ENCODE results near the gene C4B. TPM values are rescaled to one million over a fixed set of nuclear protein-coding genes. Genes with fewer than 3 reads are reported as not detected.
A peak's percentile ranks its signal among the peaks of the same experiment; 100 is the strongest.

C4B gene
- total RNA-seq, 6 experiments from 2014 or later, result 1.5 to 2.5 (median 2.0) TPM

GRCh38 chr6:32069878-32070515 lies 55.4 kb downstream of the C4B start:
- TF ChIP-seq CTCF (IDR thresholded peaks at IDR 0.05), result no peak
- H3K9me3 Mint-ChIP-seq, result no peaks in the 10 kb centered on the region
- no peaks in the 10 kb centered on the region for H3K36me3 Mint-ChIP-seq (ENCODE audit: low read depth)
- DNase-seq, result no peak
- H3K27me3 Mint-ChIP-seq (ENCODE audit: insufficient read depth), result peaks cover 14% of the 10 kb centered on the region
- no peak overlapping the region for H3K27ac Mint-ChIP-seq
- no peak overlapping the region for H3K4me3 Mint-ChIP-seq
- peaks cover 3% of the 10 kb centered on the region for H3K4me1 Mint-ChIP-seq (ENCODE audit: low read depth)

- TF ChIP-seq CTCF (IDR thresholded peaks at IDR 0.05), result no peak
- Mint-ChIP-seq H3K27me3 (ENCODE audit: insufficient read depth) (peaks cover 14% of the 10 kb centered on the region), H3K9me3 (no peaks in the 10 kb centered on the region), H3K4me1 (ENCODE audit: low read depth) (peaks cover 13% of the 10 kb centered on the region), H3K36me3 (ENCODE audit: low read depth) (no peaks in the 10 kb centered on the region), H3K27ac (no peak overlapping the region), H3K4me3 (no peak overlapping the region)
- DNase-seq, result no peak
Observed at GRCh38 chr6:32070814-32071543, 56.4 kb downstream of the C4B start.

- no peak for TF ChIP-seq CTCF (IDR thresholded peaks at IDR 0.05)
- peaks cover 28% of the 10 kb centered on the region for H3K4me1 Mint-ChIP-seq (ENCODE audit: low read depth)
- no peaks in the 10 kb centered on the region for H3K9me3 Mint-ChIP-seq
- no peak for DNase-seq
- H3K27ac Mint-ChIP-seq, result no peak overlapping the region
- H3K27me3 Mint-ChIP-seq (ENCODE audit: insufficient read depth), result peaks cover 13% of the 10 kb centered on the region
- no peaks in the 10 kb centered on the region for H3K36me3 Mint-ChIP-seq (ENCODE audit: low read depth)
- H3K4me3 Mint-ChIP-seq, result no peak overlapping the region
Observed at GRCh38 chr6:32073101-32073500, 58.5 kb downstream of the C4B start.

- H3K4me3 Mint-ChIP-seq, result no peak overlapping the region
- TF ChIP-seq CTCF (IDR thresholded peaks at IDR 0.05), result no peak
- H3K4me1 Mint-ChIP-seq (ENCODE audit: low read depth), result peaks cover 28% of the 10 kb centered on the region
- no peak for DNase-seq
- H3K27me3 Mint-ChIP-seq (ENCODE audit: insufficient read depth), result peaks cover 13% of the 10 kb centered on the region
- no peaks in the 10 kb centered on the region for H3K9me3 Mint-ChIP-seq
- H3K27ac Mint-ChIP-seq, result no peak overlapping the region
- no peaks in the 10 kb centered on the region for H3K36me3 Mint-ChIP-seq (ENCODE audit: low read depth)
Observed at GRCh38 chr6:32073613-32074012, 59.0 kb downstream of the C4B start.

- no peak overlapping the region for H3K4me3 Mint-ChIP-seq
- TF ChIP-seq CTCF (IDR thresholded peaks at IDR 0.05), result no peak
- no peaks in the 10 kb centered on the region for H3K9me3 Mint-ChIP-seq
- H3K36me3 Mint-ChIP-seq (ENCODE audit: low read depth), result no peaks in the 10 kb centered on the region
- peak overlapping the region; percentile 8; the same call in 1 of the 2 replicates for H3K27ac Mint-ChIP-seq
- DNase-seq, result peak; percentile 27
- H3K27me3 Mint-ChIP-seq (ENCODE audit: insufficient read depth), result peaks cover 6% of the 10 kb centered on the region
- peaks cover 38% of the 10 kb centered on the region for H3K4me1 Mint-ChIP-seq (ENCODE audit: low read depth)
Observed at GRCh38 chr6:32074996-32075532, 60.5 kb downstream of the C4B start.

All from HFFc6 (cell line).